K562 (cell line): ENCODE data around the gene APBB2. TPM values are rescaled to one million over a fixed set of nuclear protein-coding genes. Genes with fewer than 3 reads are reported as not detected.

Source experiments
- MYNN ChIP-seq, 2 experiments: sonication (generic); formaldehyde crosslinking in 1 of 2; IDR thresholded peaks; 2 replicates each; pipeline versions ENCODE4 v1.5.0 to v1.6.1; 2016 to 2020; ENCODE audit warnings: antibody characterized with exemption in 1 of 2, missing genetic modification reagents in 1 of 2
- polyA plus RNA-seq, 8 experiments: library from polyadenylated mRNA; depleted of rRNA in 4 of 8; stranded (reverse) in 5 of 8; unstranded in 3 of 8; fragments of >200 nt; fragmentation: Nextera tagmentation in 2 of 8; fragmentation: Illumina TruSeq in 1 of 8; extraction: Ambion mirVana in 2 of 8; extraction: Trizol in 1 of 8; gene quantifications; 2 replicates each; pipeline versions ENCODE4 v1.2.1 to v1.2.3, GENCODE V29; 2011 to 2014; ENCODE audit warnings: inconsistent platforms in 1 of 8, missing spikeins in 1 of 8
- total RNA-seq, 7 experiments: library from RNA; depleted of rRNA in 6 of 7; stranded (reverse); fragments of >200 nt in 6 of 7; fragmentation: Illumina TruSeq in 2 of 7; extraction: Trizol in 2 of 7; gene quantifications; 2 replicates each; pipeline versions ENCODE4 v1.2.1 to v1.2.3, GENCODE V29; 2011 to 2021; ENCODE audit warnings: low replicate concordance in 1 of 7
- TF ChIP-seq, protein P1 (sequence below), 2 experiments: fragments of 450-650 bp; IDR thresholded peaks; 2 replicates each; pipeline ENCODE4 v1.6.1; 2016; ENCODE audit warnings: mild to moderate bottlenecking in 2 of 2, borderline replicate concordance in 1 of 2, low read depth in 1 of 2, moderate library complexity in 1 of 2

Gene APBB2
- total and polyA plus RNA-seq, 9 of the 15 experiments (the other 6 are each of a cell fraction or from before 2014, with no cell fraction given), result 0.08 to 2.1 (median 1.4) TPM

DNA sequence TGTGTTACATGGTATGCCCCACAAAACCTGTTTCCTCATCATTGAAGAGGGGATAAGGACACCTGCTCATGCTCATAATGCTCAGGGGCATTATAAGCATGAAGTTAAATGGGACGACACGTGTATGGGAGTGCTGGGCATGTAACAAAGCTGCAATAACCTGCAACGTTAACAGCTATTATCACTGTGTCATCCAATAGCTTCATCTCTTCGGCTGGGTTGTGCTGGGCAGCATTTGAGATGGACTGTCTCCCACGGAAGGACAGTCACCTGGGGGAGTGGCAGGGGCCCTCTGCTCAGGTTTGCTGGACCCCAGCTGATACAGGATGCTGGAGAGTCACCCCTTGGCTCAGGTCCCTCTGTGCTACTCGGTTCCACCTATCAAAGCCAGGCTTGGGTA lies 370.1 kb downstream of the APBB2 start (continued):
- TF ChIP-seq, protein P1, sequence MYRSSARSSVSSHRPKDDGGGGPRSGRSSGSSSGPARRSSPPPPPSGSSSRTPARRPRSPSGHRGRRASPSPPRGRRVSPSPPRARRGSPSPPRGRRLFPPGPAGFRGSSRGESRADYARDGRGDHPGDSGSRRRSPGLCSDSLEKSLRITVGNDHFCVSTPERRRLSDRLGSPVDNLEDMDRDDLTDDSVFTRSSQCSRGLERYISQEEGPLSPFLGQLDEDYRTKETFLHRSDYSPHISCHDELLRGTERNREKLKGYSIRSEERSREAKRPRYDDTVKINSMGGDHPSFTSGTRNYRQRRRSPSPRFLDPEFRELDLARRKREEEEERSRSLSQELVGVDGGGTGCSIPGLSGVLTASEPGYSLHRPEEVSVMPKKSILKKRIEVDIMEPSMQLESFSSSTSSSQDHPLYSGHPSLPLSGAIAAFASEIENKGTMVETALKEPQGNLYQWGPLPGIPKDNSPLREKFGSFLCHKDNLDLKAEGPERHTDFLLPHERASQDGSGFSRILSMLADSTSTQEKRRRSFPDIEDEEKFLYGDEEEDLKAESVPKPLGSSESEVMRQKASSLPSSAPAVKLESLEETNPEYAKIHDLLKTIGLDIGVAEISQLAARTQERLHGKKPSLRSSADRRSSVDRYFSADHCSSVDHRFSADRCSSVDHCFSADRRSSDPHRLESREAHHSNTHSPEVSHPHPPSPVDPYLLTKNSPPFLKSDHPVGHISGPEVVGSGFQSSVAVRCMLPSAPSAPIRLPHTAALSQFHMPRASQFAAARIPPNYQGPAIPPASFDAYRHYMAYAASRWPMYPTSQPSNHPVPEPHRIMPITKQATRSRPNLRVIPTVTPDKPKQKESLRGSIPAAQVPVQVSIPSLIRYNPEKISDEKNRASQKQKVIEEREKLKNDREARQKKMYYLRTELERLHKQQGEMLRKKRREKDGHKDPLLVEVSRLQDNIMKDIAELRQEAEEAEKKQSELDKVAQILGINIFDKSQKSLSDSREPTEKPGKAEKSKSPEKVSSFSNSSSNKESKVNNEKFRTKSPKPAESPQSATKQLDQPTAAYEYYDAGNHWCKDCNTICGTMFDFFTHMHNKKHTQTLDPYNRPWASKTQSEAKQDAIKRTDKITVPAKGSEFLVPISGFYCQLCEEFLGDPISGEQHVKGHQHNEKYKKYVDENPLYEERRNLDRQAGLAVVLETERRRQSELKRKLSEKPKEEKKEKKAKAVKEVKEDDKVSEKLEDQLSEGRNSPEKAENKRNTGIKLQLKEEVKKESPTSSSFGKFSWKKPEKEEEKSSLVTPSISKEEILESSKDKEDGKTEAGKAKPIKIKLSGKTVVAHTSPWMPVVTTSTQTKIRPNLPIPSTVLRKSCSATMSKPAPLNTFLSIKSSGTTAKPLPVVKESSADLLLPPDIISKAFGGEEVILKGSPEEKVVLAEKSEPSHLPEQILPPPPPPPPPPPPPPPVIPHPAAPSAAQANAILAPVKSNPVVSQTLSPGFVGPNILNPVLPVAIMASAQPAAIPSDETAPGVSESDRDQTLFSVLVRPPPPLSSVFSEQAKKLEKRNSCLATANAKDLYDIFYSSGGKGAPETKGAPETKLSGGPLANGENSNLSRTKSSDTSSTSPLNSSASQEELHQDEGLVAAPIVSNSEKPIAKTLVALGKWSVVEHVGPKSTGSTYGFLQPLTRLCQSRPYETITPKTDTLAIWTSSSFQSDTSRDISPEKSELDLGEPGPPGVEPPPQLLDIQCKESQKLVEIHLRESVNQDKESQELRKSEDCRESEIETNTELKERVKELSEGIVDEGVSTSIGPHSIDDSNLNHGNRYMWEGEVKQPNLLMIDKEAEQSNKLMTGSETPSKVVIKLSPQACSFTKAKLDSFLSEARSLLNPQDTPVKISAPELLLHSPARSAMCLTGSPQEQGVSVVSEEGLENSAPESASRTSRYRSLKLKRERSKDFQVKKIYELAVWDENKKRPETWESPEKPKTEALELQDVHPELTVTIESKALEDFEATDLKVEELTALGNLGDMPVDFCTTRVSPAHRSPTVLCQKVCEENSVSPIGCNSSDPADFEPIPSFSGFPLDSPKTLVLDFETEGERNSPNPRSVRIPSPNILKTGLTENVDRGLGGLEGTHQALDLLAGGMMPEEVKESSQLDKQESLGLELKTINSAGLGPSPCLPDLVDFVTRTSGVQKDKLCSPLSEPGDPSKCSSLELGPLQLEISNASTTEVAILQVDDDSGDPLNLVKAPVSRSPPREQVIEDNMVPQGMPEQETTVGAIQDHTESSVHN (IDR thresholded peaks at IDR 0.05; ENCODE audit: borderline replicate concordance in 1 of 2, low read depth in 1 of 2), result no peak
- TF ChIP-seq MYNN (IDR thresholded peaks at IDR 0.05) (no peak), MYNN (CRISPR knock-in tag; IDR thresholded peaks at IDR 0.05) (no peak)
